ENCODE measurements around the gene ZNF684. TPM values are rescaled to one million over a fixed set of nuclear protein-coding genes. Genes with fewer than 3 reads are reported as not detected.

The ZNF684 gene
- total and polyA plus RNA-seq, 9 of the 15 experiments (the other 6 are each of a cell fraction or from before 2014, with no cell fraction given), result 4.8 to 8.8 (median 5.5) TPM

DNA sequence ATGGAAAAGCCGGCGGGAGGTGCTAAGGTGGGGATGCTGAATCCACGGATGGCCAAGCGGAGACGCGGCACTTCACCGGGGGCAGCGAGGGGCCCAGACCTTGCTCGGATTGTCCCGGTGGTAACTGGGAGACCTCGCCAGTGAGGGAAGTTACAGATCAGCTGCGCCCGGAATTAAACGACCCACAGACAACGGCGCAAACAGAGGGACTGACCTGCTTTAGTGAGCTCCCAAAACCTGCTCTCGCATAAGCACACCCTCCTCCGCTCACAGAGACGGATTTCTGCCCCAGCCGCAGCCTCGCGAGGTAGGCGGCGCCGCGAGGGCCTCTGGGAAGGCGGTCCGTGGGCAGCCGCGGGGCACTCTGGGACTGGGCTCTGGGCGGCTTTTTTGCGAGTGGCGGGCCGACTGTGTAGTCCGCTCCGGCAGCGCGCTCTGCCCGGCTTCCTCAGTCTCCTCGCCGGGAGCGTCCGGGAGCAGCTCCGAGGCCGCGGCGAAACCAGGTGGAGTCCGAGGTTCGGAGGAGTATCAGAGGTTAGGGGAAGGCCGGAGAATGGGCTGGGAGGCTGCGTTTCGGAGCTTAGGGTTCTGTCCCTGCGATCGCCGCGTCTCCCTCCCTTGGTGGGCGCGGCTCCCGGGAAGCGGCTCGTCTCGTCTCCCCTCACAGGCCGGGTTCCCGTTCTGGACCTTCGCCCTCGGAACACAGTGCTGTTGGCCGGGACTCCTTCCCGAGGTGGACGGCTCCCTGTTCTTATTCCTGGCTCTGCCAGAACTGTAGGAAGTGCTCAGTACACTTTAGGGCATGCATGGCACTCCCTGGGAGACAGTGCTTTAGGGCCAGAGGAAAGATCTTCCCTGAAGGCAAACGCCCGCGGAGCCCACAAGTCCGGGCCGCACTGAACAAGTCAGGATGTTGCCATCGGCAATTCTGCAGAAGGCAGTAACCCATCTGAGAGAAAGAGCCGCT lies 22.8 kb upstream of the ZNF684 start, which contains the start of gene EXO5 (continued):
- peak; percentile 57 for TF ChIP-seq ZFX (CRISPR knock-in tag; IDR thresholded peaks at IDR 0.05)
- no peak for TF ChIP-seq GTF2B (IDR thresholded peaks at IDR 0.05; ENCODE audit: extremely low read depth, insufficient read length)
- no peak for TF ChIP-seq ZHX1 (conservative IDR thresholded peaks at IDR 0.05; ENCODE audit: low read length)
- TF ChIP-seq, protein P1, sequence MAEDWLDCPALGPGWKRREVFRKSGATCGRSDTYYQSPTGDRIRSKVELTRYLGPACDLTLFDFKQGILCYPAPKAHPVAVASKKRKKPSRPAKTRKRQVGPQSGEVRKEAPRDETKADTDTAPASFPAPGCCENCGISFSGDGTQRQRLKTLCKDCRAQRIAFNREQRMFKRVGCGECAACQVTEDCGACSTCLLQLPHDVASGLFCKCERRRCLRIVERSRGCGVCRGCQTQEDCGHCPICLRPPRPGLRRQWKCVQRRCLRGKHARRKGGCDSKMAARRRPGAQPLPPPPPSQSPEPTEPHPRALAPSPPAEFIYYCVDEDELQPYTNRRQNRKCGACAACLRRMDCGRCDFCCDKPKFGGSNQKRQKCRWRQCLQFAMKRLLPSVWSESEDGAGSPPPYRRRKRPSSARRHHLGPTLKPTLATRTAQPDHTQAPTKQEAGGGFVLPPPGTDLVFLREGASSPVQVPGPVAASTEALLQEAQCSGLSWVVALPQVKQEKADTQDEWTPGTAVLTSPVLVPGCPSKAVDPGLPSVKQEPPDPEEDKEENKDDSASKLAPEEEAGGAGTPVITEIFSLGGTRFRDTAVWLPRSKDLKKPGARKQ (CRISPR knock-in tag; IDR thresholded peaks at IDR 0.05), result peak; percentile 32; the same call in 1 of the 2 replicates
- TF ChIP-seq ZNF143 (CRISPR knock-in tag; IDR thresholded peaks at IDR 0.05), result peak; percentile 77
- no peak for TF ChIP-seq TCF7 (IDR thresholded peaks at IDR 0.05; ENCODE audit: borderline replicate concordance)
- TF ChIP-seq, protein P2, sequence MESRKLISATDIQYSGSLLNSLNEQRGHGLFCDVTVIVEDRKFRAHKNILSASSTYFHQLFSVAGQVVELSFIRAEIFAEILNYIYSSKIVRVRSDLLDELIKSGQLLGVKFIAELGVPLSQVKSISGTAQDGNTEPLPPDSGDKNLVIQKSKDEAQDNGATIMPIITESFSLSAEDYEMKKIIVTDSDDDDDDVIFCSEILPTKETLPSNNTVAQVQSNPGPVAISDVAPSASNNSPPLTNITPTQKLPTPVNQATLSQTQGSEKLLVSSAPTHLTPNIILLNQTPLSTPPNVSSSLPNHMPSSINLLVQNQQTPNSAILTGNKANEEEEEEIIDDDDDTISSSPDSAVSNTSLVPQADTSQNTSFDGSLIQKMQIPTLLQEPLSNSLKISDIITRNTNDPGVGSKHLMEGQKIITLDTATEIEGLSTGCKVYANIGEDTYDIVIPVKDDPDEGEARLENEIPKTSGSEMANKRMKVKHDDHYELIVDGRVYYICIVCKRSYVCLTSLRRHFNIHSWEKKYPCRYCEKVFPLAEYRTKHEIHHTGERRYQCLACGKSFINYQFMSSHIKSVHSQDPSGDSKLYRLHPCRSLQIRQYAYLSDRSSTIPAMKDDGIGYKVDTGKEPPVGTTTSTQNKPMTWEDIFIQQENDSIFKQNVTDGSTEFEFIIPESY (CRISPR knock-in tag; IDR thresholded peaks at IDR 0.05), result 0 out of 2 replicates have a peak, but pooled peaks have one; percentile 32
- TF ChIP-seq MNT (conservative IDR thresholded peaks at IDR 0.05), result no peak
- no peak for TF ChIP-seq TFAM (CRISPR knock-in tag; conservative IDR thresholded peaks at IDR 0.05)
- peak; percentile 87 for TF ChIP-seq RBFOX2 (IDR thresholded peaks at IDR 0.05; ENCODE audit: low read depth, low read length)
- no peak for TF ChIP-seq SMC3 (conservative IDR thresholded peaks at IDR 0.05; ENCODE audit: insufficient read depth, low read depth, low read length)
- TF ChIP-seq CREM (IDR thresholded peaks at IDR 0.05; ENCODE audit: low read depth), result 0 out of 2 replicates have a peak, but pooled peaks have one; percentile 7

Measured in K562 (cell line).